HepG2 (cell line): Measurements from ENCODE around the gene COASY. TPM values are rescaled to one million over a fixed set of nuclear protein-coding genes. Genes with fewer than 3 reads are reported as not detected.

Experiments used
- ATAC-seq: fragments of 200-7000 bp; cut with Tn5 transposase; 3 replicates; pipeline ENCODE4 v1.9.1; 2020; ENCODE audit warnings: mild to moderate bottlenecking, moderate library complexity
- BruUV-seq: library from RNA; stranded (reverse); fragments of 400-500 nt; replicated peaks from 2 replicates; lab custom pipeline; 2021; lab: Mats Ljungman, UMichigan
- CTCF ChIA-PET: fragments of 300-600 bp; formaldehyde crosslinking; extraction: SDS; loops from one replicate; lab custom pipeline; 2021; ENCODE audit warnings: low total read pairs, inconsistent platforms, low intra/inter-chr PET ratio; lab: Yijun Ruan, JAX
- POLR2A ChIA-PET: fragments of 350-600 bp; sonication (Branson Sonifier 250); formaldehyde crosslinking; loops from one replicate; lab custom pipeline; 2020; ENCODE audit warnings: antibody characterized with exemption, inconsistent platforms; lab: Yijun Ruan, JAX
- DNase-seq: peaks from one replicate; pipeline ENCODE4 v3.0.0-alpha.2; 2015; ENCODE audit warnings: low spot score
- FAIRE-seq: peaks from 3 replicates; lab custom pipeline; 2011; peaks lifted over from hg19 to GRCh38; lab: Jason Lieb, UNC
- H2AFZ ChIP-seq: one replicate; pipeline ENCODE4 v1.6.1; 2011; ENCODE audit warnings: low read length, inconsistent platforms
- H3K27ac ChIP-seq: fragments of 300-600 bp; 3 replicates; pipeline ENCODE4 v1.8.0; 2011; ENCODE audit warnings: mixed run types, mild to moderate bottlenecking, mixed read lengths, low read length, inconsistent platforms; ENCODE audit not compliant: insufficient read depth; ENCODE audit errors: extremely low read length
- H3K27me3 ChIP-seq, 2 experiments: fragments of 200-600 bp in 1 of 2; 2 replicates in 1 of 2; 3 replicates in 1 of 2; pipeline versions ENCODE4 v1.6.0 to v1.8.0; 2011; ENCODE audit warnings: low read length in 2 of 2, mild to moderate bottlenecking in 2 of 2, moderate library complexity in 2 of 2, inconsistent platforms in 1 of 2; ENCODE audit not compliant: insufficient read depth in 2 of 2, control insufficient read depth in 1 of 2
- H3K36me3 ChIP-seq, 2 experiments: fragments of 200-600 bp in 1 of 2; replicated peaks in 1 of 2; 2 replicates in 1 of 2; 3 replicates in 1 of 2; pipeline versions ENCODE4 v1.5.1 to v1.8.0; 2011; ENCODE audit warnings: low read length in 2 of 2, inconsistent platforms in 1 of 2; ENCODE audit not compliant: insufficient read depth in 2 of 2, control insufficient read depth in 1 of 2
- H3K4me1 ChIP-seq: 2 replicates; pipeline ENCODE4 v1.5.1; 2012; ENCODE audit warnings: low read length, inconsistent platforms; ENCODE audit not compliant: insufficient read depth
- H3K4me2 ChIP-seq: 2 replicates; pipeline ENCODE4 v1.6.0; 2011; ENCODE audit warnings: low read depth, low read length, inconsistent platforms
- H3K4me3 ChIP-seq, 3 experiments: fragments of 200-600 bp in 1 of 3; sonication (generic), shearing (Covaris generic) in 1 of 3; replicated peaks in 1 of 3; 2 replicates each; pipeline ENCODE4 v1.5.1; 2011 to 2016; ENCODE audit warnings: low read length in 3 of 3, inconsistent platforms in 2 of 3, low read depth in 2 of 3, mild to moderate bottlenecking in 2 of 3, control low read depth in 1 of 3, mixed read lengths in 1 of 3; ENCODE audit not compliant: insufficient read depth in 1 of 3
- H3K79me2 ChIP-seq: one replicate; pipeline ENCODE4 v1.6.1; 2011; ENCODE audit warnings: low read length, inconsistent platforms; ENCODE audit not compliant: insufficient read depth
- H3K9ac ChIP-seq: 2 replicates; pipeline ENCODE4 v1.6.0; 2011; ENCODE audit warnings: mild to moderate bottlenecking, low read depth, low read length, inconsistent platforms; ENCODE audit not compliant: insufficient read depth
- H3K9me3 ChIP-seq: 2 replicates; pipeline ENCODE4 v1.5.1; 2012; ENCODE audit warnings: mild to moderate bottlenecking, low read length
- H4K20me1 ChIP-seq: 2 replicates; pipeline ENCODE4 v1.6.0; 2011; ENCODE audit warnings: inconsistent platforms, mild to moderate bottlenecking, low read length, moderate library complexity; ENCODE audit not compliant: insufficient read depth
- FOXK1 ChIP-seq: sonication (generic); formaldehyde crosslinking; IDR thresholded peaks from 2 replicates; pipeline ENCODE4 v1.4.0; 2020; ENCODE audit warnings: low read depth, missing genetic modification reagents, borderline replicate concordance
- MYNN ChIP-seq: sonication (generic); formaldehyde crosslinking; IDR thresholded peaks from 2 replicates; pipeline ENCODE4 v1.4.0; 2020; ENCODE audit warnings: mild to moderate bottlenecking, low read depth, missing genetic modification reagents
- ZKSCAN5 ChIP-seq: sonication (generic); formaldehyde crosslinking; IDR thresholded peaks from 2 replicates; pipeline ENCODE4 v1.5.1; 2020; ENCODE audit warnings: mild to moderate bottlenecking, missing genetic modification reagents
- ZNF264 ChIP-seq: sonication (generic); formaldehyde crosslinking; IDR thresholded peaks from 2 replicates; pipeline ENCODE4 v1.4.0; 2020; ENCODE audit warnings: missing genetic modification reagents
- WGBS: methylation state at CpG from one replicate; pipeline ENCODE4 v1.1.6; 2017; ENCODE audit warnings: low lambda C conversion rate; 5-methylcytosine and 5-hydroxymethylcytosine counted together
- in situ Hi-C: cut with HindIII; loops from 2 replicates; pipeline ENCODE4 v1.10.0; 2017; ENCODE audit warnings: low pct_unique_long_range_greater_than_20kb; ENCODE audit not compliant: extremely low pct_ligation_motif_present
- intact Hi-C: fragments of 100-400 bp; cut with micrococcal nuclease; formaldehyde crosslinking; loops from one replicate; pipeline ENCODE4 v1.10.0; 2022; ENCODE audit not compliant: unreplicated experiment
- polyA plus RNA-seq, 8 experiments: library from polyadenylated mRNA; depleted of rRNA in 3 of 8; stranded (reverse) in 7 of 8; unstranded in 1 of 8; fragments of >200 nt; fragmentation: Illumina TruSeq in 4 of 8; extraction: Trizol in 4 of 8; gene quantifications; 2 replicates each; pipeline versions ENCODE4 v1.2.1 to v1.2.3, GENCODE V29; 2011 to 2016; ENCODE audit warnings: low read depth in 4 of 8, missing spikeins in 1 of 8, mixed read lengths in 1 of 8; ENCODE audit not compliant: insufficient read depth in 1 of 8
- total RNA-seq, 5 experiments: library from RNA; depleted of rRNA; stranded (reverse); fragments of >200 nt; fragmentation: Illumina TruSeq; extraction: Trizol; gene quantifications; 2 replicates each; pipeline ENCODE4 v1.2.3, GENCODE V29; 2016; ENCODE audit warnings: low read depth in 1 of 5
- TF ChIP-seq, protein P1 (sequence below): fragments of 450-650 bp; IDR thresholded peaks from 2 replicates; pipeline ENCODE4 v1.6.1; 2017; ENCODE audit warnings: mild to moderate bottlenecking

Gene COASY
- total and polyA plus RNA-seq, 2 of the 13 experiments (the other 11 are each of a cell fraction or from before 2014, with no cell fraction given) = 90.7 to 125 TPM

DNA sequence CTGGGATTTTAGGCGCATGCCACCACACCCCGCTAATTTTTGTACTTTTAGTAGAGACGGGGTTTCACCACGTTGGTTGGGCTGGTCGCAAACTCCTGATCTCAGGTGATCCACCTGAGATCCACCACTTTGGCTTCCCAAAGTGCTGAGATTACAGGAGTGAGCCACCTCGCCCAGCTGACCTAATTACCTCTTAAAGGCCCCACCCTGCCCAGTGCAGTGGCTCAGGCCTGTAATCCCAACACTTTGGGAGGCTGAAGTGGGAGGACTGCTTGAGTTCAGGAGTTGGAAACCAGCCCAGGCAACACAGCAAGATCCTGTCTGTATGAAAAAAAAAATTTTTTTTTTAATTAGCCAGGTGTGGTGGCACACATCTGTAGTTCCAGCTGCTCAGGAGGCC, 2.9 kb upstream of the COASY start:
- 92% methylated on average over 6 of the region's 6 CpGs for WGBS
- no peak overlapping the region for H2AFZ ChIP-seq
- peaks cover 32% of the 10 kb centered on the region for H3K79me2 ChIP-seq
- H3K36me3 ChIP-seq = peaks cover 0 to 4% of the 10 kb centered on the region in 2 experiments; a peak in 4 of 5 replicates
- H3K4me1 ChIP-seq = peaks cover 43% of the 10 kb centered on the region
- H3K27ac ChIP-seq = no peak overlapping the region
- BruUV-seq = no TSS peak
- intact Hi-C loops = no loop called here
- no peaks in the 10 kb centered on the region; a peak in 1 of 5 replicates for H3K27me3 ChIP-seq
- POLR2A ChIA-PET = interaction anchor here (1.4 to 1.5 kb wide), 2 partner anchors 18 to 23 kb away, joined by 4 read pairs; partner anchors contain the start of gene NAGLU
- H3K9me3 ChIP-seq = no peaks in the 10 kb centered on the region
- DNase-seq (no peak), ATAC-seq (no peak)
- TF ChIP-seq ZKSCAN5 (CRISPR knock-in tag) (no peak), ZNF264 (CRISPR knock-in tag) (no peak)
- TF ChIP-seq, all 625 proteins: peak for 0
- no peaks in the 10 kb centered on the region for H4K20me1 ChIP-seq
- no peak for FAIRE-seq
- H3K4me2 ChIP-seq = no peak overlapping the region
- in situ Hi-C loops = no loop called here
- no peak overlapping the region for H3K9ac ChIP-seq
- no peak overlapping the region for H3K4me3 ChIP-seq
- CTCF ChIA-PET = no interaction called here

DNA sequence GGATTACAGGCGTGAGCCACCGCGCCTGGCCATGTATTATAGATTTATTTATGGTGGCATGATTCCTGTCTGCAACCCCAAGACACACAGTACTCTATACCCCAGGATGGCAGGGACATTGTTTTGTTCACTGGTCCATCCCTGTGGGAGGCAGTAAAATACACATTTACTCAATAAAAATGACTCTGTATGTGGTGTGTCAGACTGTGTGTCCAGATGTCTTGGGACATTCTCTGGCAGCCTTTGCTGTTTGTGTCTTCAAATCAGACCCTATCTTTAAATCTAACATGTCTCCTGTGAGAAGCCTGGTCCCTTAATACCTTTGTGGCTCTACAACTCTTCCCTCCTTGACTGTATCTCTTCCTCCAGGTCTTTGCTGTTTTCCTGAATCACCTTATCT, 1.7 kb upstream of the COASY start:
- Histone ChIP-seq H3K9me3 (no peaks in the 10 kb centered on the region), H3K4me1 (peaks cover 52% of the 10 kb centered on the region), H3K36me3 (peaks cover 4 to 13% of the 10 kb centered on the region in 2 experiments), H2AFZ (no peak overlapping the region), H3K27ac (no peak overlapping the region), H4K20me1 (no peaks in the 10 kb centered on the region), H3K9ac (no peak overlapping the region), H3K79me2 (peaks cover 27% of the 10 kb centered on the region), H3K4me2 (no peak overlapping the region), H3K27me3 (no peaks in the 10 kb centered on the region; a peak in 1 of 5 replicates), H3K4me3 (no peak overlapping the region)
- WGBS = 100% methylated on average over 3 of the region's 3 CpGs
- in situ Hi-C loops = no loop called here
- no peak for FAIRE-seq
- POLR2A ChIA-PET = no interaction called here
- intact Hi-C loops = no loop called here
- no peak for ATAC-seq
- no peak for DNase-seq
- CTCF ChIA-PET = no interaction called here
- BruUV-seq = no TSS peak
- no peak for TF ChIP-seq MYNN (CRISPR knock-in tag)
- no peak for TF ChIP-seq FOXK1 (CRISPR knock-in tag)
- TF ChIP-seq, protein P1, sequence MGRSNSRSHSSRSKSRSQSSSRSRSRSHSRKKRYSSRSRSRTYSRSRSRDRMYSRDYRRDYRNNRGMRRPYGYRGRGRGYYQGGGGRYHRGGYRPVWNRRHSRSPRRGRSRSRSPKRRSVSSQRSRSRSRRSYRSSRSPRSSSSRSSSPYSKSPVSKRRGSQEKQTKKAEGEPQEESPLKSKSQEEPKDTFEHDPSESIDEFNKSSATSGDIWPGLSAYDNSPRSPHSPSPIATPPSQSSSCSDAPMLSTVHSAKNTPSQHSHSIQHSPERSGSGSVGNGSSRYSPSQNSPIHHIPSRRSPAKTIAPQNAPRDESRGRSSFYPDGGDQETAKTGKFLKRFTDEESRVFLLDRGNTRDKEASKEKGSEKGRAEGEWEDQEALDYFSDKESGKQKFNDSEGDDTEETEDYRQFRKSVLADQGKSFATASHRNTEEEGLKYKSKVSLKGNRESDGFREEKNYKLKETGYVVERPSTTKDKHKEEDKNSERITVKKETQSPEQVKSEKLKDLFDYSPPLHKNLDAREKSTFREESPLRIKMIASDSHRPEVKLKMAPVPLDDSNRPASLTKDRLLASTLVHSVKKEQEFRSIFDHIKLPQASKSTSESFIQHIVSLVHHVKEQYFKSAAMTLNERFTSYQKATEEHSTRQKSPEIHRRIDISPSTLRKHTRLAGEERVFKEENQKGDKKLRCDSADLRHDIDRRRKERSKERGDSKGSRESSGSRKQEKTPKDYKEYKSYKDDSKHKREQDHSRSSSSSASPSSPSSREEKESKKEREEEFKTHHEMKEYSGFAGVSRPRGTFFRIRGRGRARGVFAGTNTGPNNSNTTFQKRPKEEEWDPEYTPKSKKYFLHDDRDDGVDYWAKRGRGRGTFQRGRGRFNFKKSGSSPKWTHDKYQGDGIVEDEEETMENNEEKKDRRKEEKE = no peak
